GM20431 (cell line): Measurements from ENCODE around the gene GPR108.

Experiments
- in situ Hi-C: fragments of 300-500 bp; cut with MseI, MboI; formaldehyde crosslinking; loops from one replicate; pipeline ENCODE4 v1.15.0; 2020; ENCODE audit warnings: low sequenced_read_pairs; ENCODE audit not compliant: unreplicated experiment

GPR108 gene

DNA sequence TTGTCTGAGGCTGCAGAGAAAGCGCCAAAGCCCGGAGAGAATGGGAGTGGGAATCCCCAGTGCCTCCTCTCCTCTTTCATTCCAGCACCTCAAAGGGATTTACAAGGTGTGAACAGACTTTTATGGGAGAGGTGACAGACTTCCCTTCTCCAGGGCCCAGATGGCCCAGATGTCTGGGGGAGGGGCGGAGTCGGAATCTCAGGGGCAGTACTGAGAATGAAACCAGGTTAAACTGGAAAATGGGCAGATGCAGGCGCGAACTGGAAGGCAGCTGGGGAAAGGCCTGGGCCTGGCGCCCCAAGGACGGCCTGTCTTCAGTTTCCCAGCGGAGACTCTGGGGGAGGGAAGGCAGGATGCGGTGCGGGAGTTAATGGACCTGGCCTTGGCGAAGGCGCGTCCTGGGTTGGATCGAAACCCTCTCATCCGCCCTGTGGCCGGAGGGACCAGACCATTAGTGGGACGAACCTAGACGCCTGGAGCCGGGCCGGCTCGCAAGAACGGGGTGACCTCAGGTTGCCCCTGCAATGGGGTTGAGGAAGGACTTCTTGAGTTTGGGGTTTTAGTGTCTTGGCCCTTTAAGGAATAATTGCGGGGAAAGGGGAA, 1.5 kb upstream of the GPR108 start:
- in situ Hi-C loops = no loop called here

DNA sequence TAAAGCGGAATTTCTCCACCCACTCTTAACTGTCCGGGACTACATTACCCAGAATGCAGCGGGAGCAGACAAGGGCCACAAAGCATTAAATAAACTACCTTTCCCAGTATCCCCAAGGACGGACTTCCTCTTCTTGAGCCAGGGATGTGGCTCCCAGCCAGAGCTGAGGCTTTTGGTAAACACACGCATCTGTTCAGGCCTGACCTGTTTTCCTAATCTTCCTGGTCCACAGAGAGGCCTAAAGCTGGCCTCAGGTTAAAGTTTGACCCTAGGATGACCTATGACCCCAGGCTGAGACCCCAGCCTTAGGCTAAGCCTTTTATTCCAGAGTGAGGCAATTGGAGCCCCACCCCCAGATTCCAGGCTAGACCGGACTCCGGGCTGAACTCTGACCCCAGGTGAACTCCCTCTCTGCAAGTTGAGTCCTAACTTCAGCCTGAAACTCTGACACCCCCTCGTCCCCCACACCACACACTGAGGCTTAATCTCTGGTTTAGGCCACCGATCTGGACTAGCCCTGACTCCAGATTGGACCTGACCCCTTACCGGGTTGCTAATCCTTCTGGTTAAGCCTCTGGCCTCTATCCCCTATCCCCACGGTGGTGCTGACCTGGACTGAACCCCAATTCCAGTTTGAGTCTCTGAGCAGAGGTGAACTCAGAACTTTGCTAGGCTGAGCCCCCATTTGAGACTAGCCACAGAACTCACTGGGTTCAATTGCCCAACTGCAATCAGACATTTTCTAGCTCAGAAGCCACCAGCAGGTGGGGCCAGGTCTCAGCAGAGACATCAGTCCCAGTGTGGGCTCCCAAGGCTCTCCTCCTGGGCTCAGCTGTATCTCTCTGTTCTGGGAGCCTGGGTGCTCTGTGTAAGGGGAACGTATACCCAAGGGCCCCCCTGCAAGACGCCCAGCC, 750 bp upstream of the GPR108 start:
- in situ Hi-C loops = no loop called here

DNA sequence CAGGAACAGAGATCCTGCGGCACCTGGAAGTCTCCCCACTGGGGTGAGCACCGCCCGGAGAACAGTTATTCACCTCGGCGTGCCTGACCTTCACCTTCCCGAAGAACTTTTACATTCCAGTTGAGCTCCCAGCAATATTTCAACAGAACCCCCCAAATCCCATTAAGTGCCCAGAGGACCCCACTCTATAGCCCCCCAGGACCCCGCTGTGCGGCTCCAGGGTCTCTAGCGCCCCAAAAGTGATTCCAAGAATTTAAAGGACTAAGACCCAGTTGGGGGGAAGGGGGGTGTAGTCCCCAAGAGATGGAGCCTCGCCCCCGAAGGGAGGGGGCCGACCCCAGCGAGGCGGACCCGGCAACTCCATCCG, 480 bp downstream of the GPR108 start:
- in situ Hi-C loops = no loop called here

DNA sequence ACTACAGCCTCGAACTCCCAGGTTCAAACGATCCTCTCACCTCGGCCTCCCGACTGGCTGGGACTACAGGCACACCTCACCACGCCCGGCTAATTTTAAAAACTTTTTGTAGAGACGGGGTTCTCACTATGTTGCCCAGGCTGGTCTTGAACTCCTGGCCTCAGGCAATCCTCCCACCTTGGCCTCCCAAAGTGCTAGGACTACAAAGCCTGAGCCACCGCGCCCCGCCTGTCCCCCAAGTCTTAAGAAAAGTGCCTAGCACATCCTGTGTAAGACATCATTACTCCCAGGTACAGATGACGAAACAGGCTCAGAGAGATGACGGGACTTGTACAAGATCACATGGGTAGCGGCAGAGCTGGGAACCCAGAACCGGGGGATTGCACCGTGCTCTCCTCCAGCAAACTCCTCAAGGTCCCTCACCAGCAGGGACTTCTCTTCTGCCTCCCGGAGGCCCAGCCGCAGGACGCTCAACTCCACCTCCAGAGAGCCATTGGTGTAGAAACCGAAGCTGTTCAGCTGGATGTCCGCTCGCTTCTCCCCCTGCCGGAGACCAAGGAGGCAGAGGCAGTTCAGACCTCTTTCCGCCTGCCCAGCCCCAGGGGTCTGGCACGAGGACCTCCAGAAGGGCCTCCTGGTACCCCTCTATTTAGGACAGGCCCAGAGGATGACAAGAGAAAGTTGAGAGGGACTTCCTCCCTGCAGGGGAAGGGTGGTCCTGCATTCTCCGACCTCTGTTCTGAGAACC, 1.0 kb downstream of the GPR108 start:
- in situ Hi-C loops = no loop called here

DNA sequence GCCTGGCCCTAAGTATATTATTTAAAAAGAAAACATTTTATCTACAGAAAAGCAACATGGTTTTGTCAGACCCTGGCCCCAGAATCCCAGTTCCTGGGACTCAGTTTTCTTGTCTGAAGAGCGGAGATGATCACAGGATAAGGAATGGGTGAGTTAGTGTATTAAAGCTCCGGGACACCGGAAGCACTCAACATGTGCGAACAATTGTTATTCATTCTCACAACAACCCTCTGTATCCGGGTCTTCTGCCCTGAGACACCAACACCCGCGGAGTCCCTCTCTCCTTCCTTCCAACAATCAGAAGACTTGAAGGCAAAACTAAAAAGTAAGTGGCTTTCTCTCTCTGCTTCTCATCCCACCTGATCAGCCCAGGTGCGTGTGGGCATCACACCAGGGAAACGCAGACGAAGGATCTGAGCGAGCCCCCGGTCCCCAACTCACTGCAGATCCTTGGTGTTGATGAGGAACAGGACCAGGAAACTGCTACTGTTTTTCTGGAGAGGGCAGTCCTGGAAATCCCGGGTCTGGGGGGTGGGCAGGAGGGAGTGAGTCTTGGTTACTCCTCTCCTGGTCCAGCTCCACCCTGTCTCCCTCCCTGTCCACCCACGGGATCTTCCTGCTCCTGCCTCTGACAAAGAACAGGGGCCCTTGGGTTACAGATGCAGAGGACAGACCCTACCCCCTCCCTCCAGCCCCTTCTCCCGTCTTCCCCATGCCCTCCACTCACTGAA, 2.0 kb downstream of the GPR108 start:
- in situ Hi-C loops = no loop called here

DNA sequence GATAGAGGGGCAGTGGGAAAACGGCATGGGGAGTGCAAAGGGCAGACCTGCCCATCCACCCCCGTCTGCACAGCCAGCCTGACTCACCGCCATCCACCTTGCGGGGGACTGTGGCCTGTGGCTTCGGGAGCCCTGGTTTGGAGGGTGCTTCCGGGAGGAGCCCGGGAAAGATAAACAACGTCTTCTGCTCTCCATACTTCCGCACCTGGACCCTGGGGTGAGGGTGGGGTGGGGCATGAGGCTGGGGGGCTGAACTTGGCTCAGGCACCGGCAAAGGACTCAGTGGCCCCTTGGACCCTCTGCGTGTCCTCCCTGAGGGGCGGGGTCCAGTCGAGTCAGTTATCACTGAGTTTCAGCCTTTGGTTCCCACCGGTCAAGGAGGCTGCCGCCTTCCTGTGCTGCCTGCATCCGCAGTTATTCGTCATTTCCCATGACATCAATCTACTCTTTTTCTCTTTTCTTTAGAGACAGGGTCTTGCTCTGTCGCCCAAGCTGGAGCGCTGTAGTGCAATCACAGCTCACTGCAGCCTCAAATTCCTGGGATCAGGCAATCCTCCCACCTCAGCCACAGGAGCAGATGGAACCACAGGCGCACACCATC, 3.2 kb downstream of the GPR108 start:
- in situ Hi-C loops = no loop called here

DNA sequence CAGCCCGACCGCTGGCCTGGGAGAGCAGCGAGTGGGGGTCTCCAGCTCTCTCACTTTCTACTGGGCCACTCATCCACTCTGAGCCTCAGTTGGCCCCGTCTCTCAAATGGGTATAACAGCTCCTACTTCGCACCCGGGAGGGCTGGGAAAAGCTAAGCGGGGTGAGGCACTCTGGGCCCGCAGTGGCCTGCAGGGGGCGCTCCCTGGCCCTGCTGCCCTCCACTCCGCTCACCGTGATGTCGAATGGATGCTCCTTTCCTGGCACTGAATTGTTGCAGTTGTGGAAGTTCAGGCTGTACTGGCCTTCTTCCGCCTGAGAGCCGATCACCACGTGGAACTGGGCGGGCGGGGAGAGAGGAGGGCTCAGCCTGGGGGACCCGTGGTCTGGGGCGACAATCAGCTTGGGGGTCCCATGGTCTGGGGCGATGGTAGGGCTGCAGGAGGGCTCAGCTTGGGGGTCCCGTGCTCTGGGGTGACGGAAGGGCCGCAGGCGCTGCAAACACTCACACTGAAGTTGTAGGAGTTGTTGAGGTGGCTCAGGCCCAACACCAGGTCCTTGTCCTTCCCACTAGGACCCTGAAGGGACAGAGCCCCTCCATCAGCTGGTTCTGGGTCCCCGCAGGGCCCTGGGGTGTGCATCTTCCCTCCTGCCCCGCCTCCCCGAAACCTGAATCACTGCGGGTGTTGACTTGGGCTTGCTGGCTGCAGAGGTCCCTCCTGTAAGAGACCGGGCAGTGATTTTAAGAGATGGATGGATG, 3.9 kb downstream of the GPR108 start:
- in situ Hi-C loops = no loop called here

DNA sequence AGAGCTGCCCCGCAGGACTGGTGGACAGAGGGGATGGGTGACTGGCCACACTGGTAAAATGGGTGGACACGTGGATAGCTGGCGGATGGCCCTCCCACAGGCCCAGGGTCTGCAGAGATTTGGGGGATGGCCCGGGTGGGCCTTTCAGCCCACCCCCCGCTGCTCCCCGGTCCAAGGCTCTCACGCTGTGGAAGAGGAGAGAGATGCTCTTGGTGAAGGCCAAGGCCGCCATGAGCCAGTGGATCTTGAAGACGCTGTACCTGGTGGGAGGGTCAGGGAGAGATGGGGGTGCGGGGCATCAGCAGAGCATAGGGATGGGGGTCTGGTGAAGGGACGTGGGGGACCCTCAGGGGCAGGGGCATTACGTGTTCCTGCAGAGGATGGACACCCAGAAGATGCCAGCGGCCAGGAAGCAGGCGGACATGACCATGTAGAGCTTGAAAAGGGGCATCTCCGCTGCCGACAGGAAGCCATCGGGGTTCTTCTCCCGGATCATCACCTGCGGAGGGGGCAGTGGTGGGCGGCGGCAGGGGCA, 4.5 kb downstream of the GPR108 start:
- in situ Hi-C loops = no loop called here

DNA sequence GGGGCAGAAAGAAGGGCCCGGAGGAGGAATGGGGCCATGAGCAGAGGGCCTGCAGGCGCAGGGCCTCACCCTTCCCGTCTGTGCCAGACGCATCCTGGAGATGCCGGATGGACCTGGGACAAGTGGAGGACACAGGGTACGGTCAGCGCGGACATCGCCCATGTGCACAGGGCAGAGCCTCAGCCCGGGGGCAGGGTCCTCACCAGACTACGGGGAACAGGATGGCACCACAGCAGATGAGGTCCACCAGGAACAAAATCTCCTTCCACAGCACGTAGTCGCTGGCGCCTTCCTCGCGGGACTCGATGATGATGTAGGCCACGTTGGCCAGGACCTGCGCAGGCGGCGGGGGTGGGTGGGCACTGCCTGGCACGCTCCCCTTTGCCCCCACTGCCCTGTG, 5.6 kb downstream of the GPR108 start:
- in situ Hi-C loops = no loop called here

DNA sequence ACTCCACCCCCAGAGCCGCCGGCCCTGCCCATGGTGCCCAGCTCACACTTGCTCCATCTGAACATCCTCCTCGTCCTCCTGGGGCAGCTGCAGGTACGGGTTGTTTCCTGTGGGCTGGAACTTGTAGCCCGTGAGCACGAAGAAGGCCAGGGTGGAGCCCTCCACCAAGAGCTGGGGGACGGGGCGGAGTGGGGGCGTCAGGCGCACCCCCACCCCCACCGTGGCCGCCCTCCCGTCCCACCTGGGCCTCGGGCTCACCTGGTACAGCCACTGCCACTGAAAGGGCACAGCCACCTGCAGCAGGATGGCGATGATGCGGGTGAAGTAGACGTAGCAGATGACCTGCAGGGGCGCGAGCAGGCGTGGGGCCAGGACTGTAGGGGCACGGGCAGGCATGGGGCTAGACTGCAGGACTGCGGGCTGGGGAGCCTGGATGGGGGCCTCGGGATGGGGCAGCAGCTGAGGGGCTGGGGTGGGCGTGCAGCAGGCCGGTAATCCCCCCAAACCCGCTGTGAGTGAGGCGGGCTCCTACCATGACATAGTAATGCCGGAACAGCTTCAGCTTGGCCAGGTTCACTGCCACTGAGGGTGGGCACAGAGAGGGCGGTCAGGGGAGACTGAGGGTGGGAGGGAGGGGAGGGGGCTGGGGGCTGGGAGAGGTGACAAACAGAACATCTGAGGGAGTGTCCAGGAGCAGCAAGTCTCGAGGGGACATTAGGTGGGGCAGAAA, 6.3 kb downstream of the GPR108 start:
- in situ Hi-C loops = no loop called here

DNA sequence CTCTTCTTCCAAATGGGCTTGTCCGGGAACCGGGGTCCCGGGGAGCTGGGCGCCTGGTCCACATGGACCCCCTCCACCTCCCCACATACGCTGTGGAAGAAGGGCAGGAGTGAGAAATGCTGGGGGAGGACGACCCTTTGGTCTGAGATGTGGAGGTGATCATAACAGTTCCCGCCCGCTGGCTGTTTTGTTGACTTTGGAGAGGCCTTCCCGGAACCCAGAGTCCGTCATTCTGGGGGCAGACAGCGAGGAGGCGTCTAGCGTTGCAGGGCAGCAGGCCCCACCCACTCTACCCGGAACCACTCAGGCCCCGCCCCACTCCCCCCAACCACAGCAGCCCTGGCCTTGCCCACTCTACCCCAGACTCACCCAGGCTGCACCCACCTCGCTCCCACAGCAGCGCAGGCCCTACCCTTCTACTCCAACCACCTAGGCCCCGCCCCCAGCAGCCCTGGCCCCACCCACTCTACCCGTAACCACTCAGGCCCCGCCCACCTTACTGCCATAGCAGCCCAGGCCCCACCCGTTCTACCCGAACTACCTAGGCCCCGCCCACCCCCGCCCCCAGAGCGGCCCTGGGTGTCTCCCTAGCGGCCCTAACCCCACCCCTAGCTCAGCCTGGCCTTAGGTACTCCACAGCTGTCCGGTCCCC, 7.1 kb downstream of the GPR108 start:
- in situ Hi-C loops = no loop called here

DNA sequence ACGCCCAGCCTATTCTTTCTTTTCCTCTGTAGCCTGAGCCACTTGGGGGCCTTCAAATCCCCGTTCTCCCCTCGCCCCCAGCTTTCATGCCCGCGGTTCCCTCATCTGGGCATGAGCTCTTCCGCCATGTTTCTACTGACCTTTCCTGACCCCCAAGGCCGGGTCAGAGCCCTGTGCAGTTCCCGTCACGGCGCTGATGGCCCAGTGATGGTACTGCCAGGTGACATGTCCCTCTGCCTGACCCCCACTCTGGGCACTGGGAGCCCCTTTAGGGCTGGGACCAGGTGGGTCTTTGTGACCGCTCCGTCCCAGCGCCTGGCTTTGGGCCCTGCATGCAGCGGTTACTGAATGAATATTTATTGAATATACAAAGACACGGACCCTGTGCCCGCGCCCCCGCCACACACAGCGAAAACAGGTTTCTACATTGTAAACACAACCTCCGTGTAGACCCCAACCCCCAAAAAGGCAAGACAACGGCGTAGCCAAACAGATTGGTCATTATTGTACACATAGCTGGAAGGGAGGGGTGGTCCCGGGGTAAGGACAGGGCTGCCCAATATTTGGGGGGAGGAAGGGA, 7.7 kb downstream of the GPR108 start:
- in situ Hi-C loops = no loop called here

DNA sequence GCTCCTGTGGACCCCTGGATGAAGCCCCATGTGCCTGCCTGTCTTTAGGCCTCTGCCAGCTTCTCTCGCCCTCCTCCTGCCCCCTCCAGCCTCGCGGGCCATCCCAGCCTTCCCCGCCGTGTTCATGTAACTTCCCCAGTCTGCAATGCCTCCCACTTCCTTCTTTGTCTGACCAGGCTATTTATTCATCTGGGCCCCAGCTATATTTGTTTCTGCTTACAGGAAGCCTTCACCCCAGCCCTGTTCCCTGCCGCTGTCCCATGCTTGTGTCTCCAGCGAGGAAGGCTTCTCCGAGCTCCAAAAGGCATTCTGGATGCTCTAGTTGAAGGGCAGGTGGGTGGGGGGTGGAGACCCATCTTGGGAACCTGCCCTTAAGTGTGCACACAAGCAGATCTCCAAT, 9.0 kb downstream of the GPR108 start:
- in situ Hi-C loops = no loop called here

DNA sequence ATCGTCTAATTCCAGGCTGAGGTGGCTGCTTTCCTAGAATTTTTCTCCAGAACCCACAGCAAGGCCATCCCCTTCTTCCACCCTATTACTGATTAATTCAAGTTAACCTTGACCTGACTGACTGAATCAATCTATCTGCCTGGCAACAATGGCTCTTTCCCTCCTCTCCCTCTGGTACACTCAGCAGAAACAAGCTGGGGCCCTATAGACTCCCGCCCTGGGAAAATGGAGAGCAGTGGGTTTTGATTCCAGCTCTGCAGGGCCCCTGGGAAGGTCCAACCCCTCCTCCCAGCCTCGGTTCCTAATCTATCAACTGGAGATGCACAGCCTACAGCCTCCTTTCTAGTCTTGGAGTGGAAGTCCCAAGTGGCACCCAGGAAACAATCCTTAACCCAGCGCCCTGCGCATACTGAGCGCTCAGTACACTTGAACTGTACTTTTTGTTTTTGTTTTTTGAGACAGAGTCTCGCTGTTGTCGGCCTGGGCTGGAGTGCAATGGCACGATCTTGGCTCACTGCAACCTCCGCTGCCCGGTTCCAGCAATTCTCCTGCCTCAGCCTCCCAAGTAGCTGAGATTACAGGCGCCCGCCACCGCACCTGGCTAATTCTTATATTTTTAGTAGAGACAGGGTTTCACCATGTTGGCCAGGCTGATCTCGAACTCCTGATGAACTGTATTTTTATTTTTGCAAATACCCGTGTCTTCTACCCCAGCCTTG, 11.7 kb downstream of the GPR108 start:
- in situ Hi-C loops = no loop called here

DNA sequence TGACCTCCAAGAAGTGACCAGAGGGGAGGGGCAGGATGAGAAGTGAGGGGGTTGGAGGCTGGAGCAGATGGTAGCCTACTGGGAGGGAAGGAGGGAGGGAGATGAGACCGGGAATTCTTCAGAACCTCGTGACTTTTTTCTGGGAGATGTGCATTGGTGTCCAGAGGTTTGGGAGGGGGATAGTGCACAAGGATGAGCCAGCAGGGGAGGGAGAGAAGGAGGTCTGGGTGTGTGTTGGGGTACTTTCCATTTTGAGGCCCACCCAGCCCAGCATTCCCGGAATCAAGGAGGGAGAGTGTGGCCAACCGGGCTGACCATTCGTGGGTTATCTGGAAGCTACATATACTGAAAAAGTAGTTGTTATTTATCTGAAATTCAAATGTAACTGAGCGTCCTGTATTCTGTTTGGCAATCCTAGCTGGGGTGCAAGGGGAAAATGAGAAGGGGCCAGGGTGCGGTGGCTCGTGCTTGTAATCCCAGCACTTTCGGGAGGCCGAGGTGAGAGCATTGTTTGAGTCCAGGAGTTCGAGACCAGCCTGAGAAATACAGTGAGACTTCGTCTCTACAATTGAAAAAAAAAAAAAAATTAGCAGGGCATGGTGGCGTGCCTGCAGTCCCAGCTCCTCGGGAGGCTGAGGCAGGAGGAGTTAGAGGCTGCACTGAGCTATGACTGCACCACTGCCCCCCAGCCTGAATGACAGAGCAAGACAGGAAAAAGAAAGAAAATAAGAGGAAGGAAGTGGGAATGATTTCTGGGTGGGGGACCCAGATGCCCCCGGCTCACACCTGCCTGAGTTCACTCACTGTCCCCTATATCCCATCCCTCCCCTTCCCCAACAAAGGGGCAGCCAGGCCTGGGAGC, 12.5 kb downstream of the GPR108 start:
- in situ Hi-C loops = no loop called here

DNA sequence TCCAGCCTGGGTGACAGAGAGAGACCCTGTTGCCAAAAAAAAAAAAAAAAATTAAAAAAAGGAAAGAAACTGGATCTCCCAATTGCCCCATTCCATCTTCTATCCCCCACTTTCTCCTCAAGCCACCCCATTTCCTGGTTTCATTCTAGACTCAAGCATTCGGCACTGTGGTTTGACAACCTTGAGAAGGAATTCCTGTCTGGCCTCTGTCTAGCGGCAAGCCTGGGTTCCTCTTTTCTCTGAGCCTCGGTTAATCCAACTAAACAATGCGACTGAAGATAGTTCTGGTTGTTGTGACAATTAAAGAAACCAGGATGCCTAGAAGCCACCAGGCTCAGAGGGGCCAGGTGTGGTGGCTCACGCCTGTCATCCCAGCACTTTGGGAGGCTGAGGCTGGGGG, 13.6 kb downstream of the GPR108 start:
- in situ Hi-C loops = no loop called here
